Ovary (tissue), 3 donors: ENCODE data around the gene IRF6.

Experiments used
- EP300 ChIP-seq: sonication (generic); formaldehyde crosslinking; IDR thresholded peaks from one replicate; pipeline ENCODE4 v1.6.1; 2017; ENCODE audit warnings: antibody characterized with exemption
- POLR2A ChIP-seq: fragments of 450-650 bp; IDR thresholded peaks from one replicate; pipeline ENCODE4 v1.6.1; 2017; ENCODE audit warnings: antibody characterized with exemption, mild to moderate bottlenecking, moderate library complexity
- TF ChIP-seq, protein P1 (sequence below), 3 donors: fragments of 450-650 bp in 2 of 3; fragments of 200-600 bp in 1 of 3; IDR thresholded peaks; one replicate each; pipeline versions ENCODE4 v1.5.1 to v1.8.0; 2016 to 2022; ENCODE audit warnings: antibody characterized with exemption in 3 of 3, mild to moderate bottlenecking in 1 of 3
- donor health status: DM: no; HTN: no; CAD: no.

DNA sequence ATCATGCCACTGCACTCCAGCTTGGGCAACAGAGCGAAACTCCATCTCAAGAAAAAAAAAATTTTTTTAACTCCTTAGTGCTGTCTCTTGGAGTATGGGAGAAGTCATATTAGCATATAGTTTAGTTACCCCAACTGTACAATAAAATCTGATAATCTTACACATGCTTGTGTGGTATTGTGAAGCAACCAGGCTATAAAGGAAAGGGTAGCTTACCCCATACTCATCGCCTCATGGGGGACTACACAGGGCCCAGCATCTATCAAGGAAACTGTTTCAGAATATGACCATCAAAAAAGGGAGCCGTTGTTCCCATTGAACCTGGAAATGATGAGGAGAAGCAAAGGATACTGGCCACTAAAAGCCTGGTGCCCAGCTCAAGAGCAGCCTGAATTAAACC is 53.1 kb downstream of the IRF6 start:
- TF ChIP-seq, protein P1, sequence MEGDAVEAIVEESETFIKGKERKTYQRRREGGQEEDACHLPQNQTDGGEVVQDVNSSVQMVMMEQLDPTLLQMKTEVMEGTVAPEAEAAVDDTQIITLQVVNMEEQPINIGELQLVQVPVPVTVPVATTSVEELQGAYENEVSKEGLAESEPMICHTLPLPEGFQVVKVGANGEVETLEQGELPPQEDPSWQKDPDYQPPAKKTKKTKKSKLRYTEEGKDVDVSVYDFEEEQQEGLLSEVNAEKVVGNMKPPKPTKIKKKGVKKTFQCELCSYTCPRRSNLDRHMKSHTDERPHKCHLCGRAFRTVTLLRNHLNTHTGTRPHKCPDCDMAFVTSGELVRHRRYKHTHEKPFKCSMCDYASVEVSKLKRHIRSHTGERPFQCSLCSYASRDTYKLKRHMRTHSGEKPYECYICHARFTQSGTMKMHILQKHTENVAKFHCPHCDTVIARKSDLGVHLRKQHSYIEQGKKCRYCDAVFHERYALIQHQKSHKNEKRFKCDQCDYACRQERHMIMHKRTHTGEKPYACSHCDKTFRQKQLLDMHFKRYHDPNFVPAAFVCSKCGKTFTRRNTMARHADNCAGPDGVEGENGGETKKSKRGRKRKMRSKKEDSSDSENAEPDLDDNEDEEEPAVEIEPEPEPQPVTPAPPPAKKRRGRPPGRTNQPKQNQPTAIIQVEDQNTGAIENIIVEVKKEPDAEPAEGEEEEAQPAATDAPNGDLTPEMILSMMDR (IDR thresholded peaks at IDR 0.05): no peak
- TF ChIP-seq POLR2A: no peak
- no peak for TF ChIP-seq EP300
